ENCODE results near the gene SAMD3.
"Not testable (repeated sequence)": the region's sequence is repeated elsewhere in the genome, so short reads cannot be mapped to it uniquely, and the experiment has no call there.

The SAMD3 gene

DNA sequence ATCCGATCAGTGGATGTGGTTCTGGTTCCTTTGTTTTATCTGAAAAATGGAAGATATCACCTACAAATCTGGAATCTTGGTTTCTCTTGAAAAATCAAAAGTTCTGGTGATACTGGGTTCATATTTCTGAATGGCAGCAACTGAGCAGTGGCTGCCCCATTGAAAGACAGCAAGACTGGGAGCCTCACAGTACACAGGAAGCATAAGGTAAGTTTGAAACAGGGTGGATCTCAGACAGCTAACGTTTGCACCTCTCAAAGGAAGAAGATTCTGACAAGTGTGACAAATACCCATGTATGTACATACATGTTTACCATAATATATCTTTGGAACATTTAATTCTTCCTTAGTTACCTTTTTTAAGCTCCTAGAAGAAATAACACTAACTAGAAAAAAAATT is at the start of gene SAMD3:
Gene SAMD3, minus strand, starts transcription at position 177 of the 400 bp plus-strand sequence. CDS start 7,678 bp downstream, outside the sequence.
- DNase-seq, result no peak

DNA sequence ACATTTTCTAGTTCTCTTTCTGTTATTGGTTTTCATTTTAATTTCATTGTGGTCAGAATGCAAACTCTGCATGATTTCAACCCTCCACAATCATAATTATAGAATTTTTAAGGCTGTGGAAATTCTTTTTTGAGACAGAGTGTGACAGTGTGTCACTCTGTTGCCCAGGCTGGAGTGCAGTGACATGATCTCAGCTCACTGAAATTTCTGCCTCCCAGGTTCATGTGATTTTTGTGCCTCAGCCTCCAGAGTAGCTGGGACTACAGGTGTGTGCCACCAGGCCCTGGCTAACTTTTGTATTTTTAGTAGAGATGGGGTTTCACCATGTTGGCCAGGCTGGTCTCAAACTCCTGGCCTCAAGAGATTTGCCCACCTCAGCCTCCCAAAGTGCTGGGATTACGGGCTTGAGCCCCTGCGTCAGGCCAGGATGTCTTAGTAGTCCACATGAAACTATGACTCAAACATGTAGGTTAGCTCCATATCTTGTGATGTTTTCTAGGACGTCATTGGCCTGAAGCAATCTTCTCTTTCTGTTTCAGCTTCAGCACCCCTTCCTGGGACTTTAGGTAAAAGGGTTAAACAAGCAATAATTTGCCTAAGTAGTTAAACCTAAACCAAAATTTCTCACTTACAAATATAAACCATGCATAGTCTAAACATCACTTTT is 47.4 kb upstream of the SAMD3 start:
- DNase-seq, result no peak

DNA sequence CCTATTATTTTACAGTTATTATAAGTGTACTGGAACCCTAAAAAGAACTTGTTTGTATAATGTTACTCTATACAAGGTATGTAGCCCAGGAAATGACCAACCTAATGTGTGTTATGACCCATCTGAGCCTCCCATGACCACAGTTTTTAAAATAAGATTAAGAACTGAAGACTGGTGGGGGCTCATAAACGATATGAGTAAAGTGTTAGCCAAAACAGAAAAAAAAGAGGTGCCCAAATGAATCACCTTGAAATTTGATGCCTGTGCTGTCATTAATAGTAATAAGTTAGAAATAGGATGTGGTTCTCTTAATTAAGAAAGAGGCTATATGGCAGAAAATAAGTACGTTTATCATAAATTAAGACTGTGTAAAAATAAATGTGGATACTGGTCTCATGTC is 42.8 kb upstream of the SAMD3 start:
- not testable (repeated sequence) for DNase-seq

DNA sequence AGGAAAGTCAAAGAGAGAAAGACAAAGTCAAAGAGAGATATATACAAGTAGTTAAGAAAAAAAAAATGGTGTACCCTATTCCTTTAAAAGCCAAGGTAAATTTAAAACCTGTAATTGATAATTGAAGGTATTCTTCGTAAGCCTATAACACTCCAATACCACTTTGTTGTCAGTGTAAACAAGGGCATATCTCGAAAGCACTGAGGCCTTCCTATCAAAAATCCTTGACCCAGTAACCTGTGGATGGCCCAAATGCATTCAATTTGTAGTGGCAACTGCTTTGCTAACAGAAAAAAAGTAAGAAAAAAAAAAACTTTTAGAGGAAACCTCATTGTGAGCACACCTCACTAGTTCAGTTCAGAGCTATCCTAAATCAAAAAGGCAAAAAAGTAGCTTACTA is 39.3 kb upstream of the SAMD3 start:
- no peak for DNase-seq

DNA sequence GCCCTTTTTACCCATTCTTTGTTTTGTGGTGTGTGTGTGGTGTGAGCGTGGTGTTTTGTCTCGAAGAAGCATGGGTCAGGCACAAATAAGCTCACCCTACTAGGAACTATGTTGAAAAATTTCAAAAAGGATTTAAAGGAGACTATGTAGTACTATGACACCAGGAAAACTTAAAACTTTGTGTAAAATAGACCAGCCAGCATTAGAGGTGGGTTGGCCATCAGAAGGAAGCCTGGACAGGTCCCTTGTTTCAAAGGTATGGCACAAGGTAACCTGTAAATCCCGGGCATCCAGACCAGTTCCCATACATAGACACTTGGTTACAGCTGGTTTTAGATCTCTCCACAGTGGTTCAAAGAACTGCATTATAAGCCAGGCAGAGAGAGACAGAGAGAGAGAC is 38.8 kb upstream of the SAMD3 start:
- DNase-seq, result not testable (repeated sequence)

DNA sequence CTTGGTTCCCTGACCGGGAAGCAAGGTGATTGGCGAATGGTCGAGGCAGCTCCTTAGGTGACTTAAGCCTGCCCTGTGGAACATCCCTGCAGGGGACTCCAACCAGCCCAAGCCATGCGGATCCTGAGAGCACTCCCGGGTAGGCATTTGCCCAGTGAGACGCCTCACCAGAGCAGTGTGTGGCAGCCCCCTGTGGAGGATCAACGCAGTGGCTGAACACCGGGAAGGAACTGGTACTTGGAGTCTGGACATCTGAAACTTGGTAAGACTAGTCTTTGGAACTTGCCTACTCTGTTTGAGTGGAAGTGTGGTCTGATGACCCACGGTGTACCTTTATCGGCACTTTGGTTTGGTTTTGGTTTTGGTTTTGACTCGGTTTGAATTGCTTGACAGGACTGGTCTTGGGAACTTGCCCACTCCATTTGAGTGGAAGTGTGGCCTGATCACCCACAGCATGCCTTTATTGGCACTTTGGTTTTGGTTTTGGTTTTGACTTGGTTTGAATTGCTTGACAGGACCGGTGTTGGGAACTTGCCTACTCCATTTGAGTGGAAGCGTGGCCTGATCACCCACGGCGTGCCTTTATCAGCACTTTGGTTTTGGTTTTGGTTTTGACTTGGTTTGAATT is 38.0 kb upstream of the SAMD3 start:
- not testable (repeated sequence) for DNase-seq

DNA sequence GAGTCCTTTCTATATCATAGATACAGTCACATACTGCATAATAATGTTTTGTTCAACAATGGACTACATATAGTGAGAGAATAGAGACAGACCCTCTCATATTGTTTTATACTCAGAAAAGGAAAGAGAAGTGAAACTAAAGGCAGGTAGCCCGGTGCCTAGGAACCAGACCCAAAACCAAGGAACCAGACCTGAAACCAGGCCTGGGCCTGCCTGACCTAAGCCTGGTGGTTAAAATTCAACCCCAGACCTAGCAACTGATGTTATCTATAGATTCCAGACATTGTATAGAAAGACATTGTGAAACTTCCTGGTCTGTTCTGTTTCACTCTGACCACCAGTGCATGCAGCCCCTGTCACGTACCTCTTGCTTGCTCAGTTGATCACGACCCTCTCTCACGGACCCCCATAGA is 37.3 kb upstream of the SAMD3 start:
- DNase-seq, result not testable (repeated sequence)

DNA sequence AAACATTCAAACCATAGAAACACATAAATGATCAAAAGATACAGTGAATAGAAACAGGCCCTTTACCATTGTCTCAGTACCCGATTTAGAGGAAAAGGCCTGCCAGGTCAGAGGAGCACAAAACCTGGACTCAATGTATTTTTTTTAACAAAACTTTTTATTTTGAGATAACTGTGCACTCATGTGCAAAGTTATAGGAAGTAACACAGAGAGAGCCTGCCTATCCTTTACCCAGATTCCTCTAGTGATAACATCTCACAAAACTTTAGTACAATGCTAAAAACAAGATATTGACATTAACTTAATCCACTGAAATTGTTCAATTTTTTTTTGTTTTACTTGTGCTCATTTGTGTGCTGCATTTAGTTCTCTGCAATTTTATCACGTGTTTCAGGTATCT is 36.8 kb upstream of the SAMD3 start:
- no peak for DNase-seq

DNA sequence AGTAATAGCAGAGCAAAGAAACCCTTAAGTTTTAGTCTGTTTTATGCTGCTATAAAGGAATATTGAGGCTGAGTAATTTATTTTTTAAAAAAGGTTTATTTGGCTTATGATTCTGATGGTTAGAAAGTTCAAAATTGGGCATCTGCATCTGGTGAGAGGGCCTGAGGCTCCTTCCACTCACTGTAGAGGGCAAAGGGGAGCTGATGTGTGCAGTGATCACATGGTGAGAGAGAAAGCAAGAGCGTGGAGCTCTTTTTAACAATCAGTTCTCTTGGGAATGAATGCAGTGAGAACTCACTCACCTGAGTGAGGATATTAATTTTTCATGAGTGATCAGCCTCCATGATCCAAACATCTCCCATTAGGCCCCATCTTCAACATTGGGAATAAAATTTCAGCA is 36.4 kb upstream of the SAMD3 start:
- no peak for DNase-seq

- DNase-seq, result no peak
Measured at GRCh38 chr6:130252527-130253237, 29.9 kb upstream of the SAMD3 start.

DNA sequence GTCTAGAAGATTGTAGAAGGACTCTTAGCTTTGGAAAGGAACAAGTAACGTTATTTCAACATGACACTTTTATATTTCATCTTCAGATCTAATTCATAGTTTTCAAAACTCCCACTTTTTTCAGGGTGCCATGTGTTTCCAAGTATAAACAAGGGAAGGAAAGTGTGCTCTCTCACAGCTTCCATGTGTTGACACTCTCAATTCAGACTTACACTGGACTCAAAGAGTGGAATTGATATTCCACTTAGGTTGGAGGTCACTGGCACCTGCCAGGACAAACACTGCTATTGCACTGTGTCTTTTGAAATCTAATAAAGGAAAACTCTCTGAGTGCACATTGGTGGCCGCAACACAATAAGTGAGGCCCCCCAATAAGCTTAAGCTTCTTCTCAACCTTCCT is 22.5 kb upstream of the SAMD3 start:
- no peak for DNase-seq

GRCh38 chr6:130244728-130245127 is 22.0 kb upstream of the SAMD3 start:
- no peak for DNase-seq

GRCh38 chr6:130240232-130240631 is 17.5 kb upstream of the SAMD3 start:
- no peak for DNase-seq

- DNase-seq, result no peak
Measured at GRCh38 chr6:130239755-130240154, 17.0 kb upstream of the SAMD3 start.

GRCh38 chr6:130233330-130233729 is 10.6 kb upstream of the SAMD3 start:
- no peak for DNase-seq

DNA sequence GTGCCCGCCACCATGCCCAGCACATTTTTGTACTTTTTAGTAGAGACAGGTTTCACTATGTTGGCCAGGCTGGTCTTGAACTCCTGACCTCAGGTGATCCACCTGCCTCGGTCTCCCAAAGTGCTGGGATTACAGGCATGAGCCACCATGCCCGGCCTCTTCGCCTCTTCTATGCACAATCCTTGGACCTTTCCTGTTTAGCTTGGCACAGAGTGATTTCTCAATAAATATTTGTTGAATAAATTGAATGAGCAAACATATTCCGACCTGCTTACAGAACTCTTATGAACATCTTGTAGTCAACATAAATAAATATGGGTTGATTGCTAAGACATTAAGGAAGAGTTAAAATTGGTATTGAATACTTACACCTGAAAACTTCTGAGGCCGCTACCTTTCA is 7.8 kb upstream of the SAMD3 start:
- DNase-seq, result not testable (repeated sequence)

GRCh38 chr6:130229645-130230044 is 6.9 kb upstream of the SAMD3 start:
- DNase-seq, result no peak

DNA sequence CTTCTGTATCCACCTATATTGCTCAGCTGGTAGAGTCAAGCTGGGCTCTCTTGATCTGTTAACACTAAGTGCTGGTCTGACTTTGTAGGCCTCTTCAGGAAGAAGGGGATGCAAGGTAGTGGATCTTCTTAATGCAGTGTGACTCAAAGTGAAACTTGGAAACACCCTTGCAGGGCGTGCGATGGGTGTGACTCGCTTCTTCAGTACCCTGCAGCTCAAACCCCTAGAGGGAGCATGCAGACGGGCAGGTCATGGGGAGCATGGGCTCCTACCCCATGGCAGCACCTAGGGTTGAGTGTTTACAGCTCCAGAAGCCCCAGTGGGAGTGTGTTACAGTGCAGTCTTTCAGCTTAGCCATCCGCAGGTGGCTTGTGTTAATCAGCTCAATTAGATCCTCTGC is 757 bp upstream of the SAMD3 start:
- no peak for DNase-seq

DNA sequence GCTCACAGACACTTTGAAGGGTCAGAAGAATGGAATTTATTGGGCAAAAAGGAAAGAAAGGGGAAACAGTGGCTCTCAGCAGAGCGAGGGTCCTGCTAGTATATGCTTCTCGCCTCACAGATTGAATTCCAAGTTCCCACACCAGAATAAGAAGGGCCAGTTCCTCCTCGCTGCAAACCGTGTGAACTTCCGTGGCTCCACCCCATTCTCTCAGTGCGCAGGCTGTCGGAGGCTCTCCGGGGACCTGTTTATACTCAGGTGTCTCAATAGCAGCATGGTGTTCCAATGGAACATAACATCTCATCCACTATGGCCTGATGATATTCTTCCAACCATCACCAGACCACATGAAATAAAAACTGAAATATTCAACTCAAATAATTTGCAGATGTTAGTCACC is 4.6 kb downstream of the SAMD3 start:
- no peak for DNase-seq

GRCh38 chr6:130216620-130217019 is 6.1 kb downstream of the SAMD3 start:
- DNase-seq, result no peak

DNA sequence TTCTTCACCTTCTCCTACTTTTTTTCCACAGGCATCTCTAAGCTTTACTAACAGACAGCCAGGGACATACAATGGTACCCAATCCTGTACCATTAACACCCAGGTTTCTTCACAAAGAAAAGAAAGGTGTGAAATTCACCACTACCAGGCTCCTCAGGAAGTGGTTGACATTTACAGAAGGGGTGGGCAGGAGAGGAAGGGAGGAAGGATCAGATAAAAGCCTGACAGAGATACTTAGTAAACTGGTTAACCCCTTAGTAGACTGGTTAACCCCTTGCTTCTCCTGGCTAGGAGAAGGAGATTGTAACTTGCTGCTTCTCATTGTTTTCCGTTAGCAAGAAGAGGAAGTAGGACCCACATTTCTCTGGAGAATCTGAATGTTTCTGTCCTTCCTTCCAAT is 7.2 kb downstream of the SAMD3 start:
- DNase-seq, result no peak

- no peak for DNase-seq
Measured at GRCh38 chr6:130212215-130212874, 10.4 kb downstream of the SAMD3 start.

DNA sequence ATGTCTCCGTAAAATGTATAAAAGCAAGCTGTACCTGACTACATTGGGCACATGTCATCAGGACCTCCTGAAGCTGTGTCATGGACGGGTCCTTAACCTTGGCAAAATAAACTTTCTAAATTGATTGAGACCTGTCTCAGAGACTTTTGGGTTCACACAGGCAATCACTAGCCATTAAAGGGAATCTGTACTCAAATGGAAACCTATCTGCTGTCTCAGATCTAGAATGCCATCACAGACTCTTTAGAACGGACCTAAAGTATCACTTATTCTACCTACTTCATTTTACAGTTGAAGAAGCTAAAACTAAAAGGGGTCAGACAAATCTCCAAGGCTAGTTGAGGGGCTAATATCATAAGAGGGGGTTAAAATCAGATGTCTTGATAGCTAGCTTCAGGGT is 11.1 kb downstream of the SAMD3 start:
- no peak for DNase-seq
